BLaER1 (cell line): ENCODE data around the gene CD247.
A peak's percentile ranks its signal among the peaks of the same experiment; 100 is the strongest.

ENCODE experiments used
- H3K27ac ChIP-seq: shearing (Covaris generic); formaldehyde crosslinking; 2 replicates; pipeline ENCODE4 v1.8.1; 2022
- H3K27me3 ChIP-seq: shearing (Covaris generic); formaldehyde crosslinking; 2 replicates; pipeline ENCODE4 v1.8.1; 2022
- H3K36me3 ChIP-seq: shearing (Covaris generic); formaldehyde crosslinking; 2 replicates; pipeline ENCODE4 v1.8.1; 2022
- H3K4me1 ChIP-seq: shearing (Covaris generic); formaldehyde crosslinking; 2 replicates; pipeline ENCODE4 v1.8.1; 2022
- H3K4me2 ChIP-seq: shearing (Covaris generic); formaldehyde crosslinking; 2 replicates; pipeline ENCODE4 v1.8.1; 2022
- H3K4me3 ChIP-seq: shearing (Covaris generic); formaldehyde crosslinking; 2 replicates; pipeline ENCODE4 v1.8.1; 2022
- H3K9ac ChIP-seq: shearing (Covaris generic); formaldehyde crosslinking; 2 replicates; pipeline ENCODE4 v1.8.1; 2022
- H3K9me3 ChIP-seq: shearing (Covaris generic); formaldehyde crosslinking; 2 replicates; pipeline ENCODE4 v1.8.1; 2022
- H4K20me1 ChIP-seq: shearing (Covaris generic); formaldehyde crosslinking; 2 replicates; pipeline ENCODE4 v1.8.1; 2022
- Cebpa-rat ChIP-seq: shearing (Covaris generic); IDR thresholded peaks from 2 replicates; pipeline ENCODE4 v1.8.1; 2022

CD247 gene

DNA sequence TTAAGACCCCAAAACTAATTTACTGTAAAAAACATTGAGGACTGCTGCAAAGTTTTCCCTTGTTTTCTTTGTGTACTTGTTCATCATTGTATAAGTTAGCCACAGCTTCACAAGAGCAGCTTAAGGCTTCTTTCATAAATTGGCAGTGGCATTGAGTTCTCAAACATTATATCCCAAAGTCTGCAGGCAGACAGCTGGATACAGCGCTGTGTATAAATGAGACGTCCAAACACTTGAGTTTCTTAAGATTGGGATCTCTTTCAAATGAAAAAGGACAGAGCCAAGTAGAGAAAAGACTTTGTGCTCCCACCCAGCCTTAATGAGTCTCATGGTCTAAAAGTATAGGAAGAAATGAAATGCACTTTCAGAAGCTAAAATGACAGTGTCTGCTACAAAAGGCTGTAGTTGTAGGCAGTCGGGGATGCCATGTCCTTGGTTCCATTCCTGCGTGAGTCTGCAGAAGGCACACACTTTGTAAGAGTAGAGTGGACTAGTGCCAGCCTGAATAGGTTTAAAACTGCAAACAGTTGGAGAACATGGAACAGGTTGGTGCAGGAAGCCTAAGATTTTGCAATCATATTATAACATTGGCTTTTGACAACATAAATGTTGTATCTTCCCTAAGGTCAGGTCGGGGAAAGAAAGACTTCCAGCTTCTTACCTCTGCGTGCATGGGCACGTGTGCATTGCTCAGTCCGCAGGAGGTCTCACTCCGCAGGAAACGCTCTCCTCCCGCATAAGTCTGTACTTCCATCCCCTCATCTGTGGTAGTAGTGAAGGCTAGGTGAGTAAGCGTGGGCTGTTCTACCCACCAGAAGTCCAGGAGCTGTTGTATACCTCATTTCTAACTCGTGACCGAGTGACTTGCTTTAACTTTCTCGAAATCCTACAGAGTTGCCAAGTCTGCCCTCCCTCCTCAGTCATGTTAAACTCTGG, 94.4 kb downstream of the CD247 start:
- H3K4me1 ChIP-seq, result peaks cover 57% of the 10 kb centered on the region
- no peak for TF ChIP-seq Cebpa-rat
- H3K9ac ChIP-seq, result no peak overlapping the region
- H3K4me2 ChIP-seq, result peak overlapping the region; percentile 59
- no peaks in the 10 kb centered on the region for H3K27me3 ChIP-seq
- H4K20me1 ChIP-seq, result no peaks in the 10 kb centered on the region
- no peaks in the 10 kb centered on the region for H3K9me3 ChIP-seq
- H3K36me3 ChIP-seq, result peaks cover 25% of the 10 kb centered on the region
- H3K27ac ChIP-seq, result peak overlapping the region; percentile 63
- no peak overlapping the region for H3K4me3 ChIP-seq

DNA sequence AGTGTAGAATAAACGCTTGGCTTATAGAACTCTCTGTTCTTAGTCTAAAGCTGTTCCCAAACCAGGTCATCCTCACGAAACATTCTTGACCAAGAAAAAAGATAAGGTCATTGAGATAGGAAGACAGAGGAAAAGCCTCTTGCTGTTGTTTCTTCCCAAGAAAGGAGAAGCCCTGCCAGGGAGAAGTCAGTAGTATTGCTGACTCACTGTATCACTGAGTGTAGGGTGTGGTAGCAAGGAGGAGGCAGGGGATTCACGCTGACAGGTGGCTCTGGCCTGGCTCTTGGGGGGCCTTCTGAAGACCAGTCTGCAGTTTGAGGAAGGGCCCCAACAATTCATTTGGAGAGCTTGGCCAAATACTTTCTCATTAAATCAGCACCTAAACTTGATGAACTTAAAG, 97.8 kb downstream of the CD247 start:
- H3K9me3 ChIP-seq, result no peaks in the 10 kb centered on the region
- no peak overlapping the region for H3K4me3 ChIP-seq
- H3K4me1 ChIP-seq, result peaks cover 52% of the 10 kb centered on the region
- no peak overlapping the region for H3K4me2 ChIP-seq
- no peak overlapping the region for H3K27ac ChIP-seq
- H4K20me1 ChIP-seq, result no peaks in the 10 kb centered on the region
- H3K9ac ChIP-seq, result no peak overlapping the region
- H3K27me3 ChIP-seq, result no peaks in the 10 kb centered on the region
- peaks cover 33% of the 10 kb centered on the region for H3K36me3 ChIP-seq
- TF ChIP-seq Cebpa-rat, result no peak

DNA sequence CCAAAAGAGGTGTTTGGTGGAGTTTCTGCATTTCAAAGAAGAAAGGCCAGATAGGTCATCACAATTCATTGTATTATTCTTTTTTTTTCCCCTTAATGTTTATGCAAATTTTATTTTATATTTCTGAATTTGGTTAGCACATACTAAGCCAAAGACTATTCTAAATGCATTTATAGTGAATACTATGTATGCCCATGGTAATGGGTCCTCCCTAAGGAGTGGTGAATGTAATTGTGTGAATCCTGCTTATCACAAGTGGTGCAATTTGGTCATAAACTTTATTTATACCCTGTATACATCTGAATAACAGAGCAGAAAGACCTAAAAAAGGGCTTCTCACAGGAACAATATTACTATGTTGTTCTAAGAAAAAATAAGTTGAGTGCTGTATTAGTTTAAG, 99.1 kb downstream of the CD247 start:
- H3K9ac ChIP-seq, result no peak overlapping the region
- H3K27ac ChIP-seq, result no peak overlapping the region
- no peak for TF ChIP-seq Cebpa-rat
- H3K4me3 ChIP-seq, result no peak overlapping the region
- no peaks in the 10 kb centered on the region for H3K27me3 ChIP-seq
- no peak overlapping the region for H3K4me2 ChIP-seq
- no peaks in the 10 kb centered on the region for H4K20me1 ChIP-seq
- H3K36me3 ChIP-seq, result peaks cover 37% of the 10 kb centered on the region
- H3K4me1 ChIP-seq, result peaks cover 43% of the 10 kb centered on the region
- no peaks in the 10 kb centered on the region for H3K9me3 ChIP-seq

DNA sequence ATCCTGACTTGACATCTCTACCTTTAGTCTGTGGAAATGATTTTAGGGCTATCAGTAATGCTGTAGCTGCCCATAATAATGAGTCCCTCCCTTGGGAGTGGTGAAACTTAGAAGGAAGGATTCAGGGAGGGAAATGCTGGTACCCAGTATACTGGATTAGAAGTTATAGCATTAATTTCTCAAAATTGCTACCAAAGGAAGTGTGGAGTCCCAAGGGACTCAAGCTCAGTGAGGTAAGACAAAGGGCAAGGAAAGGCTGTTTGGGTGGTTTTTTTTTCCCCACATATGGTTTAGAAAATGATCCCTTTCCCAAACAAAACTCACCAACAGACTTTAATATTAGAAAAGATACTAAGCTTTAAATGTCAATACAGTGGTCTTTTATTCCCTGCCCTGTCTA, 99.9 kb downstream of the CD247 start:
- Histone ChIP-seq H3K4me3 (no peak overlapping the region), H3K9me3 (no peaks in the 10 kb centered on the region), H3K27ac (no peak overlapping the region), H3K36me3 (peaks cover 37% of the 10 kb centered on the region), H3K9ac (0 out of 2 replicates have a peak overlapping the region, but pooled peaks have one; percentile 11), H3K4me1 (peaks cover 38% of the 10 kb centered on the region), H4K20me1 (no peaks in the 10 kb centered on the region), H3K27me3 (no peaks in the 10 kb centered on the region), H3K4me2 (peak overlapping the region; percentile 84)
- TF ChIP-seq Cebpa-rat, result no peak

DNA sequence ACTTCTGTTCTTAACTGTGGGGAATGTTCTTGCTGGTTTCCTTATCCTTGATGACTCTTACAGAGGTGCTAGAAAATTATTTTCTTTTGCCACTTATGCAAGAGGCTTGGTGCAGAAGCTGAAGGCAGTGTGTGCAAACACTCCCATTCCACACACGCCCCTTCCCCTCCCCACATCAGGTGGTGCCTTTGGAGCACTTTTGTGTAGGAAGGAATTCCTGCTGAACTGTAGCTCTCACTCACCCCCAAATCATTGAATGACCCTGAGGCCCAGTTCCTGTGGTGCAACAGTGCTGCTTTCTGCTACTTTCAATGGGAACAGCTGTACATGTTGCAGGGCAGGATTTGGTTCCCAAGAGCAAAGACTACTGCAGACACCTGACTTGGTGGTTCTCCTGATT, 101.8 kb downstream of the CD247 start:
- Histone ChIP-seq H3K27ac (no peak overlapping the region), H3K36me3 (peaks cover 47% of the 10 kb centered on the region), H3K27me3 (no peaks in the 10 kb centered on the region), H3K9ac (no peak overlapping the region), H4K20me1 (no peaks in the 10 kb centered on the region), H3K4me1 (peaks cover 38% of the 10 kb centered on the region), H3K9me3 (no peaks in the 10 kb centered on the region), H3K4me3 (no peak overlapping the region), H3K4me2 (peak overlapping the region; percentile 84)
- TF ChIP-seq Cebpa-rat, result no peak

DNA sequence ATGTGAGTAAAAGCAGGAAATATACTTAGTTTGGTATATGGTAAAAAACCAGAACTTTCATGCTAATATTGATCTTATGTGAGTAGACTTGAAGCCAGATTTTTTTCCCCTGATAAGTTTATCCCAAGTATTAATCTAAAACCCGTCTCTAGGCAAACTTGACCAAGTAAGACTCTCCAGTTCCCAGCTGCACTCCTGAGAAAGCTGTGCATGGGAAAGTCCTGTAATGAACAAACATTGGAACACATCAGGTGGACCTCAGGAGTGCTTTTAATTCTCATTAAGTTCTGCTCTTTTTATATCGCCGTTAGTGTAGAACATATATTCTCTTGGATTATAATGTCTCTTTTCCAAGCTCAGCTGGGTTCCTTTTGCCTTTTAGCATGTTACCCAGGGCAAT, 105.0 kb downstream of the CD247 start:
- no peak for TF ChIP-seq Cebpa-rat
- Histone ChIP-seq H3K4me3 (no peak overlapping the region), H3K4me1 (peaks cover 26% of the 10 kb centered on the region), H3K9me3 (no peaks in the 10 kb centered on the region), H3K27ac (no peak overlapping the region), H3K36me3 (peaks cover 61% of the 10 kb centered on the region), H3K9ac (no peak overlapping the region), H3K4me2 (no peak overlapping the region), H3K27me3 (no peaks in the 10 kb centered on the region), H4K20me1 (no peaks in the 10 kb centered on the region)

DNA sequence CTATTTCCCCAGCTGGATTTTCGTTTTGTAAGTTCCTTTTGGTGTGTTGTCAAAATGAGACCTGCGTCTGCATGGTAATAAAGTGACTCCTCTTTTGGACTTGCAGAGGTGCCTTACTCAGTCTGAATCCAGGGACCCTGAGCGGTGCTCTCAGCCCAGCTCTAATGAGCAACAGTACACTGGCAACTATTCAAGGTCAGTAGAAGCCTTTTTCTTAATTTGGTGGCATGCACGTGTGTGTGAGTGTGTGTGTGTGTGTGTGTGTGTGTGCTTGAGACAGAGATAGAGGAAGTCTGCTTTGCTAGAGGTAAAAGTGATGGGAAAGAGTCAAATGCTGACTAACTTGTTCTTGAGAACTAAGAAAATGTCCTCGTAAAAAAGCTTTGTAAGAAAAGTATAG, 105.4 kb downstream of the CD247 start:
- Histone ChIP-seq H3K36me3 (peaks cover 65% of the 10 kb centered on the region), H3K9me3 (no peaks in the 10 kb centered on the region), H3K4me1 (peaks cover 22% of the 10 kb centered on the region), H3K4me3 (no peak overlapping the region), H3K9ac (no peak overlapping the region), H4K20me1 (no peaks in the 10 kb centered on the region), H3K4me2 (no peak overlapping the region), H3K27ac (no peak overlapping the region), H3K27me3 (no peaks in the 10 kb centered on the region)
- no peak for TF ChIP-seq Cebpa-rat

DNA sequence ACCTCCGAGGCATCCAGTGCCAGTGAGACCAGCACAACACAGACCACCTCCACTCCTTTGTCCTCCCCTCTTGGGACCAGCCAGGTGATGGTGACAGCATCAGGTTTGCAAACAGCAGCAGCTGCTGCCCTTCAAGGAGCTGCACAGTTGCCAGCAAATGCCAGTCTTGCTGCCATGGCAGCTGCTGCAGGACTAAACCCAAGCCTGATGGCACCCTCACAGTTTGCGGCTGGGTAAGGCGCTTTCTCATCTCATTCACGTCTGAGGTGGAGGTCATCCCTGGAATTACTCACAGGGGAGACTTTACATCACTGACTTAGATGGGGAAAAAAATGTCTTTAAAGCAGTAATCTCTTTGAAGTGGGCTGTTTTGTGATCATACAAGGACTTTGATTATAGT, 106.3 kb downstream of the CD247 start:
- Histone ChIP-seq H3K4me1 (peaks cover 13% of the 10 kb centered on the region), H3K27ac (no peak overlapping the region), H3K9me3 (no peaks in the 10 kb centered on the region), H4K20me1 (no peaks in the 10 kb centered on the region), H3K36me3 (peaks cover 74% of the 10 kb centered on the region), H3K27me3 (no peaks in the 10 kb centered on the region), H3K4me3 (no peak overlapping the region), H3K9ac (no peak overlapping the region), H3K4me2 (no peak overlapping the region)
- TF ChIP-seq Cebpa-rat, result no peak

DNA sequence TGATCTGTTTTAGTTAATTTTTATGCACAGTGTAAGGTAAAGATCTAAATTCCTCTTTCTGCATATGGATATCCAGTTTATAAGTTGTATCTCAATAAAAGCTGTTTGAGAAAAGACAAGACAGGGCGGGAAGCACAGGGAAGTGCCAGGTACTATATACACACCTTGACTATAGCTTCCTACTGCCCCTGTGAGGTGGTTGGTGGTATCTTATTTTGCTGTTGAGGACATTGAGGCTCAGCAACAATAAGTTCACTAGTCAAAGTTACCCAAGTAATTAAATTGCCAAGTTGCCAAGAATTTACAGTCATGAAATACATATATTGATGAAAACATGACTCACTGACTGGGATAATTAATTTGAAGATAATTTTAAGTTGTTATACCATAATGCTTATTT, 109.1 kb downstream of the CD247 start:
- Histone ChIP-seq H4K20me1 (no peaks in the 10 kb centered on the region), H3K36me3 (peaks cover 81% of the 10 kb centered on the region), H3K9me3 (no peaks in the 10 kb centered on the region), H3K9ac (no peak overlapping the region), H3K4me2 (no peak overlapping the region), H3K27me3 (no peaks in the 10 kb centered on the region), H3K4me1 (no peaks in the 10 kb centered on the region), H3K4me3 (no peak overlapping the region), H3K27ac (no peak overlapping the region)
- TF ChIP-seq Cebpa-rat, result no peak

DNA sequence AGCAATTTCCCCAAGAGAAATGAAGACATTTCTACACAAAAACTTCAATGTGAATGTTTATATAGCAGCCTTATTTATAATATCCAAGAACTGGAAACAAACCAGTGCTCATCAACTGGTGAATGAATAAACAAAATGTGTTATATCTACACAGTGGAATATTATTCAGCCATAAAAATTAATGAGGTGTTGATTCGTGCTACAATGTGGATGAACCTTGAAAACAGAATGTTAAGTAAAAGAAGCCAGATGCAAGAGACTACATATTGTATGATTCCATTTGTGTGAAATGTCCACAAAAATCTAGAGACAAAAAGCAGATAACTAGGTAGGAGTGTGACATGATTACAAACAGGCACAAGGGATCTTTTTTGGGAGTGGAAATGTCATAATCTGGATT, 110.0 kb downstream of the CD247 start:
- Histone ChIP-seq H4K20me1 (no peaks in the 10 kb centered on the region), H3K4me2 (no peak overlapping the region), H3K4me1 (no peaks in the 10 kb centered on the region), H3K9ac (no peak overlapping the region), H3K9me3 (no peaks in the 10 kb centered on the region), H3K36me3 (peaks cover 82% of the 10 kb centered on the region), H3K27ac (no peak overlapping the region), H3K27me3 (no peaks in the 10 kb centered on the region), H3K4me3 (no peak overlapping the region)
- no peak for TF ChIP-seq Cebpa-rat
